Upper lobe of right lung (tissue), 1 donor: Measurements from ENCODE around the gene NHEJ1. TPM values are rescaled to one million over a fixed set of nuclear protein-coding genes. Genes with fewer than 3 reads are reported as not detected.

Source experiments
- ATAC-seq: fragments of 200-7000 bp; cut with Tn5 transposase; one replicate; pipeline ENCODE4 v1.9.1; 2020; ENCODE audit warnings: mild to moderate bottlenecking, moderate library complexity
- DNase-seq: peaks from one replicate; pipeline ENCODE4 v3.0.0-alpha.2; 2020
- H3K27ac ChIP-seq: fragments of 200-600 bp; one replicate; pipeline ENCODE4 v1.8.0; 2022
- H3K27me3 ChIP-seq: fragments of 200-600 bp; one replicate; pipeline ENCODE4 v1.8.0; 2022; ENCODE audit warnings: mild to moderate bottlenecking
- H3K36me3 ChIP-seq: fragments of 200-600 bp; one replicate; pipeline ENCODE4 v1.8.0; 2022
- H3K4me1 ChIP-seq: fragments of 200-600 bp; one replicate; pipeline ENCODE4 v1.8.0; 2022
- H3K4me3 ChIP-seq: fragments of 200-600 bp; one replicate; pipeline ENCODE4 v1.8.0; 2022; ENCODE audit warnings: mild to moderate bottlenecking
- H3K9me3 ChIP-seq: fragments of 200-600 bp; one replicate; pipeline ENCODE4 v1.8.0; 2022
- intact Hi-C: fragments of 100-400 bp; cut with DNase I; formaldehyde crosslinking; loops from one replicate; pipeline ENCODE4 v1.11.0; 2022
- total RNA-seq: library from RNA; stranded (reverse); fragmentation: NEBNext Ultra II Directional; extraction: Animal tissue kit (Norgen Biotek cat#: 25700); gene quantifications from one replicate; pipeline ENCODE4 v1.2.1, GENCODE V29; 2021
- TF ChIP-seq, protein P1 (sequence below): fragments of 200-600 bp; IDR thresholded peaks from one replicate; pipeline ENCODE4 v1.8.0; 2022; ENCODE audit warnings: antibody characterized with exemption
- donor health status: DM: no; HTN: yes; CAD: no; lungs with severe emphysema.

NHEJ1 gene
- total RNA-seq, 1 donor from 2014 or later, result 14.3 TPM

DNA sequence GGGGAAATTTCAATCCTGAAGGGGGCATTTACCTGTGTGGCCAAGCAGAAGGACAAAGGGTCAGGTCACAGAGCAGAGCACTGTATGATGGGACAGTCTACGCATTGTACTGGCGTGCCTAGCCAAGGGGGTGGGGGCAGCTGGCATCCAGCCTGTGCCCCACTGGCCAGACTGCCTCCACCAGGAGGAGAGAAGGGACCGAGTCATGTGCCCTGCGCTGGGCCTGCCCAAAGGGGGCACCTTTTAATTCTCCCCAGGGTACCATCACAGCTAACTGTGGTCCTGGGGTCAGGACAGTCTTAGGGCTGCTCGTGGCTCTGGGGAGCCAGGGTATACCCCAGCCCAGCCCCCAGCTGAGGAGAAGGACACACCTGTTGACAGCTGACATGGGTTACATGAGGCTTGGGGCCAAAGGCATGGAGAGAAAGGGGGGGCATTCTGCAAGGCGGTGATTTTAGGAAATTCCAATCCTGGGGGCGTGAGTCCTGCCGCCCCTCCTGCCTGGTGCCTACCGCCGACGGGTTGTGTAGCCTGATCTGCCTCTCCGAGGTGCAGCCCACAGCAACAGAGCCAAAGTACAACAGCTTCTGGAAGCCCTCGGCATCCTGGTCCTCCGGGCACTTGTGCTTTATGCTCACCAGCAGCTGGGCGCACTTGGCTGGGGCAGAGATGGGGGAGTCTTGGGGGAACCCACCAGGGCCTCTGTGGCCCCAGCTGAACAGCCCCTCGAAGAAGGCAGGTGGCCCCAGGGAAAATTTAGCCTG is 130.3 kb downstream of the NHEJ1 start:
- DNase-seq (peak; percentile 55), ATAC-seq (no peak)
- peaks cover 33% of the 10 kb centered on the region for H3K27me3 ChIP-seq
- H3K36me3 ChIP-seq, result no peaks in the 10 kb centered on the region
- no peak overlapping the region for H3K27ac ChIP-seq
- TF ChIP-seq, protein P1, sequence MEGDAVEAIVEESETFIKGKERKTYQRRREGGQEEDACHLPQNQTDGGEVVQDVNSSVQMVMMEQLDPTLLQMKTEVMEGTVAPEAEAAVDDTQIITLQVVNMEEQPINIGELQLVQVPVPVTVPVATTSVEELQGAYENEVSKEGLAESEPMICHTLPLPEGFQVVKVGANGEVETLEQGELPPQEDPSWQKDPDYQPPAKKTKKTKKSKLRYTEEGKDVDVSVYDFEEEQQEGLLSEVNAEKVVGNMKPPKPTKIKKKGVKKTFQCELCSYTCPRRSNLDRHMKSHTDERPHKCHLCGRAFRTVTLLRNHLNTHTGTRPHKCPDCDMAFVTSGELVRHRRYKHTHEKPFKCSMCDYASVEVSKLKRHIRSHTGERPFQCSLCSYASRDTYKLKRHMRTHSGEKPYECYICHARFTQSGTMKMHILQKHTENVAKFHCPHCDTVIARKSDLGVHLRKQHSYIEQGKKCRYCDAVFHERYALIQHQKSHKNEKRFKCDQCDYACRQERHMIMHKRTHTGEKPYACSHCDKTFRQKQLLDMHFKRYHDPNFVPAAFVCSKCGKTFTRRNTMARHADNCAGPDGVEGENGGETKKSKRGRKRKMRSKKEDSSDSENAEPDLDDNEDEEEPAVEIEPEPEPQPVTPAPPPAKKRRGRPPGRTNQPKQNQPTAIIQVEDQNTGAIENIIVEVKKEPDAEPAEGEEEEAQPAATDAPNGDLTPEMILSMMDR, result no peak
- H3K4me3 ChIP-seq, result no peak overlapping the region
- H3K9me3 ChIP-seq, result no peaks in the 10 kb centered on the region
- no peaks in the 10 kb centered on the region for H3K4me1 ChIP-seq
- intact Hi-C loops, result no loop called here

DNA sequence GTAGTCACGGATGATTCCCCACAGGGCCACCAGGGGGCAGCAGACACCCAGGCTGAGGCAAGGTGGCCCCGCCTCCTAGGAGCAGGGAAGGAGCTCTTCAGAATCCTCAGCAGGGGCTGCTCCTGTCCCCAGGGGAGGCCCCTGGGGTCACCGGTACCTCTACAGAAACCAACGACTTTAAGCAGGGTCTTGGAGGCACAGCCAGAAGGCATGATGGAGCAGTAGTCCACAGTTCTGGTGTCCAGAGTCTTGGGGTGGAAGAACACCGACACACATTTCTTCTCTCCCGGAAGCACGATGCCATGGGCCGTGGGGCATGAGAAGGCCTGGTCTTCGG is 130.8 kb downstream of the NHEJ1 start:
- TF ChIP-seq, protein P1, result peak; percentile 99
- intact Hi-C loops, result loop anchor here (10.0 kb wide), 1 partner anchor 125 kb away; no protein-coding TSS in a partner anchor
- Histone ChIP-seq H3K4me3 (no peak overlapping the region), H3K4me1 (no peaks in the 10 kb centered on the region), H3K36me3 (no peaks in the 10 kb centered on the region), H3K9me3 (no peaks in the 10 kb centered on the region), H3K27me3 (peaks cover 33% of the 10 kb centered on the region), H3K27ac (no peak overlapping the region)
- ATAC-seq (peak; percentile 94), DNase-seq (peak; percentile 89)

GRCh38 chr2:219028996-219029828 is 131.4 kb downstream of the NHEJ1 start:
- intact Hi-C loops, result loop anchor here (10.0 kb wide), 1 partner anchor 126 kb away; no protein-coding TSS in a partner anchor
- H3K4me1 ChIP-seq, result no peaks in the 10 kb centered on the region
- ATAC-seq, result no peak

DNA sequence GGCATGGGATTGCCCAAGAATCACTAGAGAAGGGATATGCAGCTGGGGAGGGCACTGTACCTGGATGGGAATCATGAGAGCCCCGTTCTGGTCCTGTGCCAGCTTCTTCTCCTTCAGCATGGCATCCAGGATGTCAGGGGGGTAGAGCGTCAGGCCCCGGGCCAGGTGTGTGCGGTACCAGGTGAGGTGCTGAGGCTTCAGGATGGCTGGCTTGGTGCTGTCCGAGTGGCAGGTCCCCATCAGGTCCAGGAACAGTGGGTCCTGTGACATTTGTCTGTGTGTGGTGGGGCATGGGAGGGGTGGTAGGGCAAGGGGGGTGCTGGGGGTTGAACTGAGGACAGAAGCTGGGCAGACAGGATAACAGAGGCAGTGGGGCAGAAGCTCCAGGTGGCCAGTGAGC is 132.5 kb downstream of the NHEJ1 start:
- TF ChIP-seq, protein P1, result no peak
- Histone ChIP-seq H3K27me3 (peaks cover 28% of the 10 kb centered on the region), H3K27ac (no peak overlapping the region), H3K36me3 (no peaks in the 10 kb centered on the region), H3K4me1 (no peaks in the 10 kb centered on the region), H3K9me3 (no peaks in the 10 kb centered on the region), H3K4me3 (no peak overlapping the region)
- DNase-seq, result no peak
- intact Hi-C loops, result loop anchor here (10.0 kb wide), 1 partner anchor 127 kb away; no protein-coding TSS in a partner anchor
- ATAC-seq, result no peak

More at GRCh38 chr2:219028996-219029828, 131.4 kb downstream of the NHEJ1 start:
- TF ChIP-seq, protein P1, result no peak
- peaks cover 33% of the 10 kb centered on the region for H3K27me3 ChIP-seq
- peak; percentile 52 for DNase-seq
- no peaks in the 10 kb centered on the region for H3K36me3 ChIP-seq
- no peak overlapping the region for H3K4me3 ChIP-seq
- no peaks in the 10 kb centered on the region for H3K9me3 ChIP-seq
- no peak overlapping the region for H3K27ac ChIP-seq

DNA sequence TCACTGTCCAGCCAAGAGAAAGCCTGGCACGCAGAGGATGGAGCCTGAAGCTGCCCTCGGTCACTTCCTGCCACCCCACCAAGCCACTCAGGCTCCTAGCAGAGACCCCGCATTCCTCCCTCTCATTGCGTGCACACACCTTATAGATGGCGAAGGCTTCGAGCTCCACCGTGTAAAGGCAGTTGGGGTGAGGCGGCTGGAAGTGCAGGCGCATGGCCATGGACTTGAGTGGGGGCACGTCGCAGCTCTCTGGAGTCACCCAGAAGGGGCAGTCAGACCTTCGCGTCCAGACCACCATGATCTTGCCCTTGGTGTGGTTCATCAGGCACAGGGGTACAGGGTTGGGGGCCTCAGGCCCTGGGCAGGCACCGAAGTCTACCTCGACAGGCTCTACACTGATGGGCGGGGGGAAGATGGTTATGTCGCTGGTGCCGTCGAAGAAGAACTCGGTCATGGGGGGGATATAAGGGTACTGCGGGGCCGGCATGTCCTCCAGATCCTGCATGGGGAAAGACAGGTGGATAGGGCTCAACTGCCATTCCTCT is 133.0 kb downstream of the NHEJ1 start:
- intact Hi-C loops, result loop anchor here (10.0 kb wide), 1 partner anchor 127 kb away; no protein-coding TSS in a partner anchor
- DNase-seq (no peak), ATAC-seq (no peak)
- H3K9me3 ChIP-seq, result no peaks in the 10 kb centered on the region
- no peaks in the 10 kb centered on the region for H3K36me3 ChIP-seq
- no peak overlapping the region for H3K4me3 ChIP-seq
- peaks cover 29% of the 10 kb centered on the region for H3K27me3 ChIP-seq
- TF ChIP-seq, protein P1, result no peak
- no peaks in the 10 kb centered on the region for H3K4me1 ChIP-seq
- H3K27ac ChIP-seq, result no peak overlapping the region
